GM19193 (cell line): ENCODE results near the gene MPG.

Source experiments
- POLR2A ChIP-seq: IDR thresholded peaks from 4 replicates; pipeline ENCODE4 v1.6.1; 2011; ENCODE audit not compliant: insufficient read depth, insufficient read length; ENCODE audit errors: extremely low read depth

The MPG gene

DNA sequence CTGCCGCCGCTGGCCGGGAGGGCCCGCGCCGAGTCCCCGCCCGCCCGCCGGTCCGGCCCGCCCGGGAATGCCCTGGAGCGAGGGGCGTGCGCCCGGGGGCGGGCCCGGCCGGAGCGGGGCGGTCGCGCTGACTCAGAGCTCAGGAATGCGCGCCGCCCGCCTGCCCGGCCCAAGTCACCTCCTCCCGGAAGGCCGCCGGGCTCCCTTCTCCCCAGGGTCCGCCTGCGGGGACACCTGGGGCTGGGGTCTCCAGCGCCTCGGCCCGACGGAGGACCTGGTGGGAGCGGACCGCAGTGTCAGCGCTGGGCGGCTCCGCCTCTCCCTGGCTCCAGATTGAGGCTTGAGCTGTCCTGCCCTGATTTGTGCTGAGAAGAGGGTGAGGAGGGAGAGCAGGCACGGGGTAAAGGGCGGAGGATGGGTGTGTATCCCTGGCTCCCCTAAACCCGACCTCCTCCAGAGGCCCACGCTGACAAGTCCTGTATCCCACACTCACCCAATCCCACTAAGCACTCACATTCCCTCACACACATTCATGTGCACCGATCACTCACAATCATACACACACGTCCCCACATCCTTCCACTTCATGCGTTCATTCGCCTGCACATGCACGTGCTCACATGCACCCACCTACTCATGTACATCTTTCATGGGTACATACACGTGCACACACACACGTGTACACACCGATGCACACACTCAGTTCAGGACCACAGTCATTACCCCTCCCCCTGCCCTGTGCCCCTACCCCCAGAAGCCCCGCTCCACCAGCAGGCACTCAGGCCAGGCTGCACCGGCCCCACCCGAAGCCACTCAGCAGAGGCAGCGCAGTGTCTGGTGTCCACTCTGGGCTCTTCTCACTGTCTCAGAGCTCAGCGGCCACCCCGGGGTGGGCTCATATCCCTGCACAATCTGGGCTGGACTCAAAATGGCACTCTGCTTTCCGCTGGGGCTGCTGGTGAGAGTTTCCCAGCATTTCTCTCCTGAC is 5.2 kb upstream of the MPG start, which contains the start of gene RHBDF1:
RHBDF1 (minus strand) TSS at position 71 of the 988 bp plus-strand sequence. CDS start 7,616 bp downstream, outside the sequence.
- TF ChIP-seq POLR2A, result no peak

DNA sequence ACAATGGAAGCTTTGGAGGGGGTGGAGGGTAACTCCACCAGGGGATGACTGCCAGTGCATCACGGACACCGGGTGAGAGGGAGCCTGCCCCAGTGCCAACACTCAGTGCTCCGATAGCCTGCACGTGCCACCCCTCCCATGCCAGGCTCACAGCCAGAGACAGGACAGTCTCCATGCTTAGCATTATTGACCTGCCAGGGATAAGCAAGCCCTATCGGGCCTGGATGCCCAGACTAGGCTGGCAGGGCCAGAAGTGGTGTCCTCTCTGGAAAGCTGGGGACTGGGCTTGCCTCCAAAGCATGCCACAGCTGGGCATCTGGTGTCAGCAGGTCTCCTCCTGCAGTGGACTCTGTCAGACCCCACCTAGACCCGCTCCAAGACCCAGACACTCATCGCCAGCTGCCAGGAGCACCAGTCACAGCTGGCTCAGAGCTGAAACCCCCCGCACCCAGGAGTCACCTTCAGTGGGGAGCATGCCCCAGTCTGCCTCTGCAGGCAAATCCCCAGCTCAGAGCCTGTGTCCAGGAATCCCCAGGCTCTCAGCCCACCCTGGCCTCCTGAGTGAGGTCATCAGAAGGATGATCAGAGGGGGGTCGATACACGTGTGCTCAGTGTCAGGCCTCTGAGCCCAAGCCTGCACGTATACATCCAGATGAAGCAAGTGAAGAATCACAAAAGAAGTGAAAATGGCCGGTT is 3.8 kb upstream of the MPG start:
- no peak for TF ChIP-seq POLR2A

DNA sequence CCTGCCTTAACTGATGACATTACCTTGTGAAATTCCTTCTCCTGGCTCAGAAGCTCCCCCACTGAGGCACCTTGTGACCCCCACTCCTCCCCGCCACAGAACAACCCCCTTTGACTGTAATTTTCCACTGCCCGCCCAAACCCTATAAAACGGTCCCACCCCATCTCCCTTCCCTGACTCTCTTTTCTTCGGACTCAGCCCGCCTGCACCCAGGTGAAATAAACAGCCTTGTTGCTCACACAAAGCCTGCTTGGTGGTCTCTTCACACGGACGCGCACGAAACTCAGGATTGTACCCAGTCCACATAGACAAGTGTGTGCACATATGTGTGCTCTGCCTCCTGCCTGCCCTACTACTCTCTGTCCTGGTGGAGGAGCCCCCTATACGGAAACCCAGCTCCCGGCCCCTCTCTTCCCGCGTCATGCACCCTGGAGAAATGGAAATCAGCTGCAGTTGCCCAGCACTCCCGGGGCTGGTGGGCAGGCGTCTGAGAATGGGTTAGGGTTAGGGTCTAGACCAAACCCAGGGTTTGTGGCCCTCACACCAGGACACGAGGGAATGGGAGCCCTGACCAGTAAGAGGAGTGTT is 3.2 kb upstream of the MPG start:
- no peak for TF ChIP-seq POLR2A

DNA sequence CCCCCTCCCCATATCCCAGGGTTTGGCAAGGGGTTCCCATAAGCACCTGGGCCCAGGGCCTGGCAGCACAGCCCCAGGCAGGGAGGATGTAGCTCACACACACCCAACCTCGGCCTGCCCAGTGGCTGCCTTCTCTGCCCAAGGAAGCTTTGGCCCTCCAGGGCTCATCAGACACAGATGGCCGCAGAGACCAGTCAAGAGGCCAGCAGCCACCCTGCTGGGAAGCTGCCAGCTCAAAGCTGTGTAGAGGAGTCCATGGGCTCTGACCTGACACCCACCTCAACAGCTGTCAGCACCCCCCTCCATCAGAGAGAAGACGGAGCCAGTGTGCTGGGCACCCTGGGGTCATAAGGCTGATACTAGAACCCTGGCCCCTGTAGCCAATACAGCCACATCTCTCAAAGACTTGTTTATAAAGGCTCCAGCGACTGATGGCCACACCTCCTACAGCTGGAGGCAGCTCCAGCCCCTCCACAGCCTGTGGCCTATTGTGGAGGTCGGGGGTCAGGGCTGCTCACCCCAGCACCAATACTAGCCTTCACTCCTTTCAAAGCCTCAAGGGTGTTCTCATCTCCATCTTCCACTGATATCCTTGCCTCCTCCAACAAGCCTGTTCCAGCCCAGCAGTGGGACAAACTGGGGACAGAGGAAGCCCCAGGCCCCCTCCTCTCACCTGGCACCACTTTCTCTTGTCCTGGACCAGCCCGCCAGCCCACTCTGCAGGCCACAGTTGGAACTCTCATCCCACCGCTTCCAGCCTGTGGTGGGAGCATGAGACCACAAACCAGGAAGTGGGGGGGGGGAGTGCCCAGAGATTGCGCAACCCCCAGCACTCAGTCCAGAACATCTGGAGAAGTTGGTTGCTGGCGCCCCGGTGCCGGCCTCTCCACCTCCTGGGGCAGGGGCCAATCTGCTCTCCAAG is 2.2 kb upstream of the MPG start:
- TF ChIP-seq POLR2A, result no peak

DNA sequence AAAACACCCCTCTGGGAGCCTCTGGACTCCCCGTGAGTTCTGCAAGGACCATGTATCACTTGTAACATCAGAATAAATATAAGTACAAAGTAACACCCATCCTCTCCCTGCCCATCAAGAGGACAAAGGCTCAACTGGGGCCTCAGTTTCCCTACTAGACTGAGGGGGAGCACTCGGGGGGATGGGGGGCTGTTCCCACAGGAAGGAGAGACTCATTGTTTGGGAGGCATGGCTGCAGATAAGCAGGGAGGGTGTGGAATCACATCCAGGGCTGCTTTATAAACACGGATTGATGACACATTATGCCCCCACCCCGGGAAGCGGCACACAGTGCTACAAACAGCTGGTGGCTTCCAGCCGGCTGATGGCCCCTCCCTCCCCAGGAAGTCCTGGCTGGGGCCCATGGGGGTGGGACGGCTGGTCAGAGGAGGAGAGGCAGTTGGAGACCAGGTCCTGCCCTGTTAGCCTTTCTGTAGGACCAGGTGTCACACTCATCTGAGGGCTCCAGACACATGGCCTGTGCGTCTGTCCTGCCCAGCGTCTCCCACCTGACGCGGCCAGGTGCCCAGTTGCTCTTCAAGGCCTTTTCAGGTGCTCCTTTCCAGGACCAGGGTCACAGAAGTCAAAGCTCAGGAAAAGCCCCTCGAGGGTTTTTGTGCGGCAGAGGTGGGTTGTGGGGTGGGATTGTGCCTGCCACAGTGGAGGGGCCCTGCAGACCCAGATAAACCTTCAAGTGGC is 1.3 kb upstream of the MPG start:
- TF ChIP-seq POLR2A, result no peak

DNA sequence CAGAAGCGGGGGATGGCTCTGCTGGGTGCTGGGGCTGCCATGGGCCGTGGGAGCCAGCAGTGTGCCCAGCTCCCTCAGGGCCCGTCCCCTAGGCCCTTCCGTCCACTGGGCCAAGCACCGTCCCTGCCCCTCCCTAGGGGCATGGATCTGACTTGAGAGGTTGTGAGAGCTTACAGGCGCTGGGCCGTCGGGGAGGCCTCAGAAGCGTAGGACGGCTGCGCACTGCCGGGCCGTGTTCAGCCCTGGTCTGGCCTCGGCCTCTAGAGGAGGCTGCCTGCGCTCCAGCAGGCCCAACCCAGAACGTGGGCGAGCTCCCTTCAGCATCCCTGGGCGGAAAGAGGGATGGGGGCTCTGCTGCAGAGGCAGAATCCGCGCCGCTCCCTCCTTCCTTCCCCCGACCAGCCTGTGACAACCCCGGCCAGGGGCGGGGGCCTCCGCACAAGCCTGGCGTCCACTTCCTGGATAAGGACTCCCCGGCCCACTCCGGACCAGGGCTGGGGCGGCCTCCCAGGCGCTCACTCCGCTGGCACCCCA is 685 bp upstream of the MPG start:
- no peak for TF ChIP-seq POLR2A

DNA sequence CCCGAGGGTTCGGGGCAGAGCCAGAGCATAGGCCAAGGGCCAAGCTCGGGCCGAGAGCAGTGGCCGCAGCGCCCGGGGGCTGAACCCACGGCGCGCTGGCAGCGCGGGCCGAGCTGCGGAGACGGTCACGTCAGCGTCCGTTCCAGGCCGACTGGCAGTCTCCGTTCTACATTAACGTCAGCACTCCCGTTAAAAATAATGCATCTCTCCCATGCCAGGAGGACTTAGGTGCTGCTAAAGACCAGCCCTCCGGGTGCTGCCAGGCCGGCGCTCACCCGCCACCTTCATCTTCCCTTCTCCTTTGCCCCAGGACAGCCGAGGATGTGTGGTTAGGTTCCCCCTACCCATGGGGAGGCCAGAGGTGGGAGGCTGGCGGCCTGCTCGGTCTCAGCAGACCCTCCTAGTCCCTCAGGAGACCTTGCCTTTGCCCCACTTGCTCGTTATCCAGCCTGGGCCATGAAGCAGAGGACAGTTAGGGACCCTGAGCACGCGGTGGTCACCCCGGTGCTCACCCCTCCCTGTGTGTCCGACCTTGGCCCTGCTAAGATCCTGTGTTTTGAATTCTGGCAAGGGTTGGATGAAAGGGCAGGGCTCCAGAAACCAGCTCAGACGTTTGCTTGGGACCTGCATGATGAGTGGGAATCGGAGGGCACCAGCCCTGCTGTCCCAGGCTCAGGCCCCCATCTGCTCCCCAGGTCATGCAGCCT is 572 bp downstream of the MPG start:
- TF ChIP-seq POLR2A, result no peak

DNA sequence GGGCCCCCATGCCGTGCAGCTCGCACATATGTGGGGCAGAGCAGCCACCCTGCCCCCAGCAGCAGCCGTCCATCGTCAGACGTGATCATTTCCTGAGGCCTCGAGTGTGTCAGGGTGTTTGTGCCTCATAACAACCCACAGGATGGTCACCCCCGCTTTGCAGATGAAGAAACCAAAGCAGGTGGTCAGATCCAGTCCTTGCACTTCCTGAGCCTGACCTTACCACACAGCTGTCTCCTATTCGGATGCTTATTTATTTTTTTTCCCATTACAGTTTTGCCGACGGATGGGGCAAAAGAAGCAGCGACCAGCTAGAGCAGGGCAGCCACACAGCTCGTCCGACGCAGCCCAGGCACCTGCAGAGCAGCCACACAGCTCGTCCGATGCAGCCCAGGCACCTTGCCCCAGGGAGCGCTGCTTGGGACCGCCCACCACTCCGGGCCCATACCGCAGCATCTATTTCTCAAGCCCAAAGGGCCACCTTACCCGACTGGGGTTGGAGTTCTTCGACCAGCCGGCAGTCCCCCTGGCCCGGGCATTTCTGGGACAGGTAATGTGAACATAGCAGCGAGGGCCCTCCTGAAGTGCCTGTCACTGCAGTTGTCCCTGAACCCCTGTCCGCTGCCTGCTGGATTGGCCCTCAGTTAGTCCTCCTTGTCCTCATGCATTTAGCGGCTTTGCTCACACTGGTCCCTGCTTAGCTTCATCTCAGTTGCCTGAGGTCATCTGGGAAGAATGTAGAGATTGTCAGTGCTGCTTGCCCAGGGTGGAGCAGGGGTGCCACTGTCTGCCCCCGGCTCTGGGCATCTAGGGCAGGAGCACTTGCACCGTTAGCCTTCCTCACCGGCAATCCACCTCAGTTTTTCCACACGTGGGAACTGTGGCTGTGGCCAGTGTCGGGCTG is 1.4 kb downstream of the MPG start:
- no peak for TF ChIP-seq POLR2A

DNA sequence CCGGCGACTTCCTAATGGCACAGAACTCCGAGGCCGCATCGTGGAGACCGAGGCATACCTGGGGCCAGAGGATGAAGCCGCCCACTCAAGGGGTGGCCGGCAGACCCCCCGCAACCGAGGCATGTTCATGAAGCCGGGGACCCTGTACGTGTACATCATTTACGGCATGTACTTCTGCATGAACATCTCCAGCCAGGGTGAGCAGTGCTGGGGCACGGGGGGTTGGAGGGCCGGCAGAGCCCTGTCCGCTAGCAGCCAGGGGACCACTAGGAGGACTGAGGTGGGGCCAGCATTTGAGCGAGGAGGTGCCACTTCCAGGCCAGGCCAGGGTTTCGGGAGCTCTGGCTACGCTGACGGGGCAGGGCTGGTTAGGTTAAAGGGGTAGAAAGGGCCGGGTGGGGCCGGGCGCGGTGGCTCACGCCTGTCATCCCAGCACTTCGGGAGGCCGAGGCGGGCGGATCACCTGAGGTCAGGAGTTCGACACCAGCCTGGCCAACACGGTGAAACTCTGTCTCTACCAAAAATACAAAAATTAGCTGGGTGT is 5.1 kb downstream of the MPG start:
- peak; percentile 13 for TF ChIP-seq POLR2A

DNA sequence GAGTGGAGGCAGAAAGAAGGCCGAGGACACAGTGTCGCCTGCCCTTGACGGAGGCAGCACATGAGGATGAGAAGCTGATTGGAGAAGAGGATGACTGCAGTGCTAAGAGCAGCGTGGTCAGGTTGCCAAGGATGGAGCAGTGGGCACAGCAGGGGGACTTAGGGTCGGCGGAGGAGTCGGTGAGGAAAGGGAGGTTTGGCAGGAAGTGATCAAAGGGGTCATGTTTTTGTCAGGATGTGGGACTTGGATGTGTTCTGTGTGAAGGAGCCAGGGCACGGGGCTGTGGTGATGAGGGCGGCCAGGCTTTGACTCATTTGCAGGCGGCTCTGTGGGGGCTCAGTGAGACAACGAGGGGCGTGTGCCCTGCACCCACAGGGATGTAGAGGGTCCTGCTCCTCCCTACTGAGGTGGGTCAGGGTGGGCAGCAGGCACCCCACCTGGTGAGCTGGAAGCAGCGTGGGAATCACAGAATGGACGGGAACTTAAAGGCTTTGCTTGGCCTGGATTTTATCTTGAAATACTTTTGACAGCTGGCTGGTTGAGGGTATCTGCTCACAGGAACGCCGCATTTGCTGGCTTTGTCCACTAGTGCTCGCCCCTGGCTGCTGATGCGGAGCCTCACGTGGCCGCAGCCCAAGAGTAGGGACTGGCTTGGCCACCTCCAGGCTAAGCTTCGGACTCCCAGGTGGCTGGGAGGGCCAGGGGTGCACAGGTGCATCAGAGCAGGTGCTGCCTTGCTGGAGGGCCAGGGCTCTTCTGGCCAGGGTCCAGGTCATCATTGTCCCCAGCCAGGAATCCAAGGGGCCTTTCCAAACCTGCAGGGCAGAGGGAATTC is 6.0 kb downstream of the MPG start:
- TF ChIP-seq POLR2A, result no peak
